Activated naive CD4-positive, alpha-beta T cell treated with anti-CD3 and anti-CD28 coated beads, Interleukin-2, amount 50 U/mL, for 72 hours (primary cell): Measurements from ENCODE around the gene NCCRP1. TPM values are rescaled to one million over a fixed set of nuclear protein-coding genes. Genes with fewer than 3 reads are reported as not detected.
A peak's percentile ranks its signal among the peaks of the same experiment; 100 is the strongest.

Experiments used
- ATAC-seq, 2 donors: fragments of 150-1000 bp; cut with Tn5 transposase; 2 replicates each; pipeline ENCODE4 v1.10.0; 2021; ENCODE audit warnings: mild to moderate bottlenecking in 2 of 2, moderate library complexity in 2 of 2
- DNase-seq, 2 donors: peaks; one replicate each; pipeline ENCODE4 v3.0.0; 2021 to 2022; ENCODE audit warnings: low spot score in 2 of 2
- H3K27ac Mint-ChIP-seq, 2 donors: one replicate each; pipeline ENCODE4 v1.8.0; 2022; ENCODE audit warnings: mild to moderate bottlenecking in 2 of 2, mixed read lengths in 2 of 2
- H3K36me3 Mint-ChIP-seq, 2 donors: one replicate each; pipeline ENCODE4 v1.8.0; 2022; ENCODE audit warnings: mixed read lengths in 2 of 2
- H3K9me3 Mint-ChIP-seq, 2 donors: one replicate each; pipeline ENCODE4 v1.8.0; 2022; ENCODE audit warnings: mixed read lengths in 2 of 2
- total RNA-seq, 2 donors: library from RNA; stranded (reverse); gene quantifications; one replicate each; pipeline ENCODE4 v1.2.3, GENCODE V29; 2022

The NCCRP1 gene
- total RNA-seq, 2 donors from 2014 or later: not detected

DNA sequence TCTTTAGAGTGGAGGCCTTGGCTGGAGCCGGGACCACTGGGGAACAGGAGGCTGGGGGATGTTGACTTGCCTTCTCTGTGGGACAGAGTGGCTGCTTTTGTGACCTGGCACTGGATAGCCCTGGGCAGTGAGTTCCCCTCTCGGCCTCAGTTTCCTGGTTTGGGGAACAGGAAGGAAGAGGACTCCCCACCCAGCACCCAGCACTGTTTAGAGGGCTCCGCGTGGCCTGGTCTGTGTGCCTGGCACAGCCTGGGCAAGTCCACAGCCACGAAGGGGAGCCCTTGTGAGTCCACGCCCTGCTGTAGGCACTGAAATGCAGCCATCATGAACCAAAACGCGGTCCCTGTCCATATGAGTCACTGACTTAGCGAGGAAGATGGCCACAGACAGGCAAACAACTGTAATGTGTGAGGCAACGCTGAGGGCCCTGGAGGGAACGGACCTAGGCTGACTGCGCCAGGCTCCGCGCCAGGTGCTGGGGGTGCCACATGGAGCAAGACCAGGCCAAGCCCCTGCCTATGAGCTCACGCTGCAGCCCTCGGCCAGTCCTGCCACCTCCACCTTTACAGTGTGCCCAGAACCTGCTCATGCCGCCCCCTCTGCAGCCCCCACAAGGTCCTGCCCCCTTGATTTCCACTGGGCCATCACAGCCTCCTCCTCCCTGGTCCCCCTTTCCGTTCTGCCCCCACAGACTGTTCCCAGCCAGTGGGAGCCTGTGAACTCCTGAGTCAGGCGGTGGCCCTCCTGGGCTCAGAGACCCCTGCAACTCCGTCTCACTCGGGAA, 35.7 kb upstream of the NCCRP1 start:
- Mint-ChIP-seq H3K9me3 (no peaks in the 10 kb centered on the region), H3K27ac (peak overlapping the region in 1 of 2 donors; percentile 32), H3K36me3 (no peaks in the 10 kb centered on the region)
- ATAC-seq (no peak), DNase-seq (no peak)

DNA sequence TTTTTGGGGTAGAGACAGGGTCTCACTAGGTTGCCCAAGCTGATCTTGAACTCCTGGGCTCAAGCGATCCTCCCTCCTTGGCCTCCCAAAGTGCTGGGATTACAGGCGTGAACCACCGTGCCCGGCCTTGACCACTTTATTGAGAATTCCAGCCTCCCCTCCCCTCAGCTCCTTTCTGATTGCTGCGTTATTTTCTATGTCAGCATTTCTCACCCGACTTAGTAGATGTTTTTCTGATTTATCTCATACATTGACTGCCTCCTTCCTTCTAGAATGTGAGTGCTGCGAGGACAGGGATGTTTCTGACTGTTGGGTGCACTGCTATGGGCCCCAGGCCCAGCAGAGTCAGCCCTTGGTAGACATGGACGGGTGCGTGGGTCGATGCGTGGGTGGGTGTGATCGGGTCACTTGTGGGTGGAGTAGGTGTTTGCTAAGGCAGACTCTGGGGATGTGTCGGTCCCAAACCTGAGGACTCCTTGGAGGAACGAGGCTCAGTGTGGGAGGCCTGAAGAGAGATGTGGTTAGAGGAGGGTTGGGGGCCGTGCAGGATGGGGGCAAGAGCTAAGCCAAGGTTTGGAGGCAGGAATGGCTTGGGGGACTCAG, 34.2 kb upstream of the NCCRP1 start:
- H3K36me3 Mint-ChIP-seq: no peaks in the 10 kb centered on the region
- DNase-seq: no peak
- peak overlapping the region; percentile 6 to 22 for H3K27ac Mint-ChIP-seq
- ATAC-seq: no peak
- H3K9me3 Mint-ChIP-seq: no peaks in the 10 kb centered on the region

DNA sequence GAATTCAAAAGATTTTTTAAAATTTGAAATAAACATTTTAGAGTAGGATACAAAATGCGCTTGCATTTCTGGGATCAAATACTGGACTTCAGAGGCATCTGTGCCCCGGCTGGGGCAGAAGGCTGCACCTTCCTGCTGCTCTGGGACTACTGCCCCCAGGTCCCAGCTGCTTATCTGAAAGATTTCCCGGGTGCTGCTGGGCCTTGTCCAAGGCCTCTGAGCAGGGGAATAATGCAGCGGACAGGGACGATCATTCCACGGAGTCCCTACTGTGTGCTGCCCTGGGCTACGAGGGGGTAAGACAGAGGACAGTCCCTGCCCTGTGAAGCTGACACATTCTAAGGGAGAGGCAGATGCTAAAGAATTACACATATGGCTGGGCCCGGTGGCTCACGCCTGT, 33.1 kb upstream of the NCCRP1 start:
- H3K27ac Mint-ChIP-seq: no peak overlapping the region
- ATAC-seq (no peak), DNase-seq (no peak)
- no peaks in the 10 kb centered on the region for H3K9me3 Mint-ChIP-seq
- H3K36me3 Mint-ChIP-seq: no peaks in the 10 kb centered on the region

DNA sequence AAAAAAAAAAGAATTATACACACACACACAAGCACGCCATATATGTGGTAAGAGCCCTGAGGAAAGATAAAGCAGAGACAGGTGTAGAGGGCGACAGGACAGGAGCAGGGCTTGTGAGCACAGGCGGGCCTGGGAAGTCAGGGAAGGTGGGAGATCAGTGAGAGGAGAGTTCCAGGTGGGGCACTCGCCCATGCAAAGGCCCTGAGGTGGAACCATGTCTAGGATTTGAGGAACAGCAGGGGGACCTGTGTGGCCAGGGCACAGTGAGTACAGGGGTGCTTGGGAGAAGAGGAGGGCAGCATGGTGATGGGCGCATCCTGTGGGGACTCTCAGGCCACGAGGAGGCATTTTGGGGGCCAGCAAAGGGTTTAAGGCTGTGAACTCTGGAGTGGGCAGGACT, 32.5 kb upstream of the NCCRP1 start:
- Mint-ChIP-seq H3K9me3 (no peaks in the 10 kb centered on the region), H3K27ac (peak overlapping the region in 1 of 2 donors; percentile 5), H3K36me3 (no peaks in the 10 kb centered on the region)
- DNase-seq (no peak), ATAC-seq (no peak)

DNA sequence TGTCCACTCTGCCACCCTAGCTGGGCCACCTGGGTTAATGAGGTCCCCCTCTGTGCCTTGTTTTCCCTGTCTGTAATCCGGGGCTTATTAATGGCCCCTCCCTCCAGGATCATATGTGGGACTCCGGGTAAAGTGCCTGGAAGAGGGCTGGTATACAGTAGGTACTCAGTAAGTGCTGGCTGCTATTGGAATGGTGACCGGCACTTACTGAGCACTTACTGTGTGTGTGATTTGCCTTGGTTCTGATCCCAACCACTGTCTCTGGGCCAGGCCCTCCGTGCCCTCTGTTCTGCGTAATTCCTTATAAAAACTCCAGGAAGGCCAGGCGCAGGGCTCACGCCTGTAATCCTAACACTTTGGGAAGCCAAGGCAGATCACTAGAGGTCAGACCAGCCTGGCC, 30.9 kb upstream of the NCCRP1 start:
- DNase-seq (no peak), ATAC-seq (no peak)
- H3K9me3 Mint-ChIP-seq: no peaks in the 10 kb centered on the region
- no peak overlapping the region for H3K27ac Mint-ChIP-seq
- no peaks in the 10 kb centered on the region for H3K36me3 Mint-ChIP-seq

DNA sequence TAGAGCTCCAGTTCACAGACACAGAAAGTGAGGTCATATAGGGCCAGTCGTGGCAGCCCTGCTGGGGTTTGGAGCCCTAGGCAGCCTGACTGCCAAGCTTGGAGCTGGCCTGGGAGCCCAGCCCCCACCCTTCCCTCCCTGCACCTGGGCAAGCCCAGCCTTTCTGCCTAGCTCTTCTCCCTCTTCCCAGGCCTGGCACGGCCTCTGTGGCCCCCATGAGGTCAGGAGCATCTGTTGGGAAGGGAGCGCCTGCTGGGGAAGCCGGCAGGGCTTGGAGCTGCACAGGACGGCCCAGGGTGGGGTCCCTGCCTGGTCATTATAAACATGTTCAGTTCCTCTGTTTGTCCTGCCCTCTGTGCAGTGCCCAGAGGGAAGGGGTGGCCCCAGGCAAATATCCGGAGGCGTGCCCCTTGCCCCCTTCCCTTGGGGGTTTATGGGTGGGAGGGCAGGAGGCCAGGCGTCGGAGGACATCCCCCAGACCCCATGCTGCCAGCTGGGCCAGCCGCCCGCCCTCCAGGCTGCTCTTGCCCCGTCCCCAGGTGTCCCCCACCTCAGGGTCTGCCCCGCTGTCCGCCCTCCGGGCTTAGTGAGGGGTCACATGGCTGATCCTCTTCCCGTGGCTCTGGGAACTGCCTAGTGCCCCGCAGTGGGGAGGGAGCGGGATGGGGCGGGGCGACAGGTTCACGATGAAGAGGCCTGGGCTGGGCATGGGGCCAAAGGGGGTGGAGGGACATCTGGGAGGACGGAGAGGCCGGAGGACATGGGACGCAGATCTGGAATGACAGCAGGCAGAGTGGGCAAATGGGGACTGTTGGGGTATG, 30.0 kb upstream of the NCCRP1 start:
- H3K36me3 Mint-ChIP-seq: no peaks in the 10 kb centered on the region
- no peak overlapping the region for H3K27ac Mint-ChIP-seq
- no peaks in the 10 kb centered on the region for H3K9me3 Mint-ChIP-seq
- DNase-seq (no peak), ATAC-seq (no peak)

DNA sequence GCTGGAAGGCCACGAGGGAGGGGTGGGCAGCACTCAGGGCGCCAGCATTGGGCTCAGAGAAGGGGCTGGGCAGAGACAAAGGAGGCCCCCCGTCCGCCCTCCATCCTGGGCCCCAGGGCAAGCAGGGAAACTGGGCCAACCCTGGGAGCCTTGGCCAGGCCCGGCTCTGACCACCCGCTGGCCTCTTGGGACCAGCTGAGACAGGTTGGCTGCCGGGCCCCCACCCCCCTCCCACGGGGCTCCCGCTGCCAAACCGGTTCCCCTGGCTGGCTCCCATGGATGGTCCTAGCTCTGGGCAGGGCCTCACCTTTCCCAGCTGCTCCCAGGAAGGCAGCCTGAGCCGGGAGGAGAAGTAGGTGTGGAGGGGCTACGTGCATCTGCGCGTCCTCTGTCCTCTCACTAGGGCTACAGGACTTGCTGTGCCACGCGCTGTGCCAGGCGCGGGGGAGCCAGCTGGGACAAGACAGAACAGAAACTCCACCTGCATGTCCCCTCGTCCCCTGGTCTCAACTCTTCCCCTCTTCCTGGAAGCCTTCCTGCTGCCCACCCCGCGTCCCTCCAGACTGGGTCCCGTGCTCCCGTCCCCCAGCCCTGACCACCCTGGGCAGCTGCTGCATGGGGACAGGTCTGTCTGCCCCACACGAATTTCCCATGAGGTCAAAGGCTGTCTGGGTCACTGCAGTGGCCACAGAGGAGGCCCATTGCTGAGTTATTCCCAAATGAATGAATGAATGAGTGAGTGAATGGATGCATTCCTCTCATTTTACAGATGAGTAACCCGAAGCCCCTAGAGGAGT, 29.1 kb upstream of the NCCRP1 start:
- DNase-seq: no peak
- Mint-ChIP-seq H3K9me3 (no peaks in the 10 kb centered on the region), H3K27ac (no peak overlapping the region), H3K36me3 (no peaks in the 10 kb centered on the region)
- no peak for ATAC-seq

DNA sequence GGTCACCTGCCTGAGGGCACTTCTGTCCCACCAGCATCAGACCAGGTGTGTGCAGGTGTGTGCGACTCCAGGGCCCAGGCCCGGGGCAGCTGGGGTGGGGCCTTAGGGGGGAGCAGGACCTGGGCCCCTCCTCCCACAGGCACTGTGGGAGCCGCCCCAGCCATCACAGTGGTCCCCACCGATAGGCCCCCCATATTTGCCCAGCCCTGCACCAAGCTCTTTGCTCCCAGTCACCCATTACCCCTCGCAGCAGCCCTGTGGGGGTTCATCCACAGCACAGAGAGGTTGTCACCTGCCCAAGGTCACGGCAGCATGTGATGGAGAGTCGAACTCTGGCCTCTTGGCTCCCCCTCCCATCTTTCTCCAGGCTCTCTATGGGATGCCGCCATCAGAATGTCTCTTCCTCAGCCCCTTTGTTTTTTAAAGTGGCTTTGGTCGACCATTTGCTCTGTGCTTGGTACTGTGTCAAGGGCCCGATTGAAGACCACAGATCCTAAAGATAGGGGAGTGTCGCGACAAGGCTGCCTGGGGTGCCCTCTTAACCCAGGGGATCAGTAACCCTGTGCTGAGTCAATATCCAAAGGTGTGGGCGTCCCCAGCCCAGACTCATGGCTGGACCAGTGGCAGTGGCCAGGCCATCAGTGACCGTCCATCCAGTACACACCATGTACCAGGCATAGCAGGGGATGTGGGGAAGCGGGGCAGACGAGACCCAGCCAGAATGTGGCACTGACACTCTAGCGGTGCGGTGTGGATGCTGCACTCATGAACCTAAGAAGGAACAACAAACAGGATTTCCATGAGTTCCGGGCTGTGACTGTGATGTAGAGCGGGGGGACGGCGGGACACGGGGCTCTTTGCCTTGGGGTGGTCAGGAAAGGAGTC, 28.3 kb upstream of the NCCRP1 start:
- no peaks in the 10 kb centered on the region for H3K36me3 Mint-ChIP-seq
- DNase-seq: no peak
- peak overlapping the region in 1 of 2 donors; percentile 33 for H3K27ac Mint-ChIP-seq
- no peaks in the 10 kb centered on the region for H3K9me3 Mint-ChIP-seq
- ATAC-seq: no peak

DNA sequence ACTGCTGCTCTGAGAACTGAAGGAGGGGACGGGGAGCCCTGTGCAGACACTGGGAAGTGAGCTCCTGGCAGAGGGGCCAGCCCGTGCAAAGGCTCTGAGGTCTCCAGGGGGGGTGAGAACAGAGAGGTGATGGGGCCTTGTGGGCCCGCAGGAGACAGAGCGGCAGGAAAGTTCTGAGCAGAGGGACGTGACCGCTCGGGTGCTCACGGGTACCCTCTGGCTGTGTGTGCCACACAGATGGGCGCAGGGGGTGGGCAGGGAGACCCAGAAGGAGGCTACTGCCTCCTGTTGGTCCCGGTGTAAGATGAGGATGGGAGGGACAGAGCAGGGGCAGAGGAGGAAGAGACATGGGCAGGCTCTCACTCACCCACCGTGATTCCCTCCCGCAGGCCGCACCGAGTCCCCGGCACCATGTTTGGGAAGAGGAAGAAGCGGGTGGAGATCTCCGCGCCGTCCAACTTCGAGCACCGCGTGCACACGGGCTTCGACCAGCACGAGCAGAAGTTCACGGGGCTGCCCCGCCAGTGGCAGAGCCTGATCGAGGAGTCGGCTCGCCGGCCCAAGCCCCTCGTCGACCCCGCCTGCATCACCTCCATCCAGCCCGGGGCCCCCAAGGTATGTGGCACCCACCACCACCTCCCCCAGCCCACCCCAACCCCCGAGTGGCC, 27.5 kb upstream of the NCCRP1 start:
- H3K27ac Mint-ChIP-seq: peak overlapping the region in 1 of 2 donors; percentile 33
- H3K36me3 Mint-ChIP-seq: no peaks in the 10 kb centered on the region
- ATAC-seq (peak in 1 of 2 donors; percentile 14), DNase-seq (no peak)
- H3K9me3 Mint-ChIP-seq: no peaks in the 10 kb centered on the region

DNA sequence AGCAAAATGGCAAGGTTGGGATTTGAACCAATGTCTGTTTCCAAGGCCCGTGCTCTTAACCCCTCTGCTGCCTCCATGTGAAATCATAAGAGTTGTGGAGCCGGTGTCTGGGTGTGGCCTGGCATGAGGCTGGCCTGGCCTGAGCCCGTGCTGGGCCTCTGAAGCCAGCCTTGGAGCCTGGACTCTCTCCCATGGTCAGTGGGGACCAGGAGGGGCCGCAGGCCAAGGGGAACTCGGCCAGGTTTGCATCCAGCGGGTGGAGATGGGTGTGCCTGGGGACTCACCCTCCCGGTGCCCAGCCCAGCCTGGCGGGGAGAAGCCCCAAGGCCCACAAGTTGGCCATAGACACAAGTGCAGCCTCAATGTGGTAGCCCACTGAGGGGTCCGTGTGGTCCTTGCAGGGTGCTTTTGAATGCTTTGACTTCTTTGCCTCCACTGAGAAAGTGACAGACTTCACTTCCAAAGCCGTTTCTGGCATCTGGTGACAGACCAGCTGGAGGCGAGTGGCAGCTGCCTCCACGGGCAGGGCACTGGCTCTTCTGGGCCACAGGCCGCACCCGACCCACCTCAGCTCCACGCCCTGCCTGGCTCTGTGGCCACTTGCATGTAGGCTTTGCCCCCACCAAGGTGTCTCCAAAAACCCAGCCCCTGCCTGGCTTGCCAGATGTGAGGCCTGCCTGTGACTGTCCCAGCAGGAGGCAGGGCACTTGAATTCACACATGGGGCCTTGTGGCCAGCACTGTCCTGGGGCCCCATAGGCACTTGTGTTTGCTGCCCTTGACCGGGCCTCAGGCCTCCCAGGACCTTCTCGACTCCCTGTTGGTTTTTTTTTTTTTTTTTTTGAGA, 26.2 kb upstream of the NCCRP1 start:
- Mint-ChIP-seq H3K36me3 (no peaks in the 10 kb centered on the region), H3K27ac (no peak overlapping the region)

DNA sequence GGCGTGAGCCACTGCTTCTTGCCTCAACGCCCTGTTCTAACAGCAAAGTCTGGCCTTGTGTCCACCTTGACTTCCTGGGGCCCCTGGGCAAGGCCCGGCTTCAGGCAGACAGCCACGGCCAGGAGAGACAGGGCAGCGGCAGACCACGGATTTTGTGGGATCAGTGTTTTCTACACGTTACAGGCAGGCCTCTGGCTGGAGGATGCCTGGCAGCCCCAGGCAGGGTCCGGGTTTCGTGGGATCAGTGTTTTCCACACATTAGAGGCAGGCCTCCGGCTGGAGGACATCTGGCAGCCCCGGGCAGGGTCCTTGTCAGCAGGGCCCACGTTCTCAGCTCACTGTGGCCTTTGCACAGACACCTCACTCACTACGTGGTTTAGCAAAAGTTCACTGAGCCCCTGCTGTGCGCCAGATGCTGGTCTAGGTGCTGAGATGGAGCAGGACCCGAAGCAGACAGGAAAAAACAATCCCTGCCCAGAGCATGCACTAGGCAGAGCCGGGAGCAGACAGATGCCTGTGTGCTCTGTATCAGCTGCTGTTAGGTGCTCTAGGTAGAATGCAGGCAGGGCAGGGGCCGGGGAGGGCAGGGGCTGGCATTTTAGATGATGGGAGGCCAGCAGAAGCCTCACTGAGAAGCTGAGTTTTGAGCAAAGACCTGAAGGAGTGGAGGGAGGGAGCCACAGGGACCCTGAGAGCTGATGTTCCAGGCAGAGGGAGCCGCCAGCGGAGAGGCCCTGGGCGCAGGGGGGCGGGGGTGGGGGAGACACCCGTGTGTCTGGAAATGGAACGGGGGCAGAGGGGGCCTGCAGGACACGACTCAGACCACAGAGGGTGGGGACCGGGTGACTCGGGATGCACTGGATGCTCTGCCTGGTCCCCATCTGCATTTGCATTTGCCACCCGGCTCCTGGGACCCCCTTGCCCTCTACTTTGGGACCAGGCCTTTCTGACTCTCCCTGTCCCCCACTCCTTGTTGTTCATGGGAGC, 25.0 kb upstream of the NCCRP1 start:
- DNase-seq: no peak
- H3K27ac Mint-ChIP-seq: peak overlapping the region in 1 of 2 donors; percentile 50
- H3K9me3 Mint-ChIP-seq: no peaks in the 10 kb centered on the region
- no peak for ATAC-seq
- H3K36me3 Mint-ChIP-seq: no peaks in the 10 kb centered on the region

More for the DNA sequence above, 26.2 kb upstream of the NCCRP1 start:
- H3K9me3 Mint-ChIP-seq: no peaks in the 10 kb centered on the region
- DNase-seq: no peak
- ATAC-seq: no peak

DNA sequence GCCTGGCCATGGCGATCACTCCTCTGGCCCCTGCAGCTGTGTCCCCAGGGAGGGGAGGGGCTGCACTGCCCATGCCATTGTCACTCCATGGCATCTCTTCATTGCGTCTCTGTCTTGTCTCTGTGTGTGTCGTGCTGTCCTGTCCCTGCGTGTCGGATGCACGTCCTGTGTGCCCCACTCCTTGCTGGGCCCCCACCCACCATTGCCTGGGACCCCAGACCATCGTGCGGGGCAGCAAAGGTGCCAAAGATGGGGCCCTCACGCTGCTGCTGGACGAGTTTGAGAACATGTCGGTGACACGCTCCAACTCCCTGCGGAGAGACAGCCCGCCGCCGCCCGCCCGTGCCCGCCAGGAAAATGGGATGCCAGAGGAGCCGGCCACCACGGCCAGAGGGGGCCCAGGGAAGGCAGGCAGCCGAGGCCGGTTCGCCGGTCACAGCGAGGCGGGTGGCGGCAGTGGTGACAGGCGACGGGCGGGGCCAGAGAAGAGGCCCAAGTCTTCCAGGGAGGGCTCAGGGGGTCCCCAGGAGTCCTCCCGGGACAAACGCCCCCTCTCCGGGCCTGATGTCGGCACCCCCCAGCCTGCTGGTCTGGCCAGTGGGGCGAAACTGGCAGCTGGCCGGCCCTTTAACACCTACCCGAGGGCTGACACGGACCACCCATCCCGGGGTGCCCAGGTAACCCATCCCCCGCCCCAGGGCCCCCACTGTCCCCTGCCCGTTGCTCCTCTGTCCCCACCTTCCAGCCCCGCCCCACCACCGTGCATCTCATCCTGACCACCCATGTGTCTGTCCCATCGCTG, 23.9 kb upstream of the NCCRP1 start:
- Mint-ChIP-seq H3K9me3 (no peaks in the 10 kb centered on the region), H3K36me3 (no peaks in the 10 kb centered on the region), H3K27ac (no peak overlapping the region)
- DNase-seq: no peak
- ATAC-seq: no peak

DNA sequence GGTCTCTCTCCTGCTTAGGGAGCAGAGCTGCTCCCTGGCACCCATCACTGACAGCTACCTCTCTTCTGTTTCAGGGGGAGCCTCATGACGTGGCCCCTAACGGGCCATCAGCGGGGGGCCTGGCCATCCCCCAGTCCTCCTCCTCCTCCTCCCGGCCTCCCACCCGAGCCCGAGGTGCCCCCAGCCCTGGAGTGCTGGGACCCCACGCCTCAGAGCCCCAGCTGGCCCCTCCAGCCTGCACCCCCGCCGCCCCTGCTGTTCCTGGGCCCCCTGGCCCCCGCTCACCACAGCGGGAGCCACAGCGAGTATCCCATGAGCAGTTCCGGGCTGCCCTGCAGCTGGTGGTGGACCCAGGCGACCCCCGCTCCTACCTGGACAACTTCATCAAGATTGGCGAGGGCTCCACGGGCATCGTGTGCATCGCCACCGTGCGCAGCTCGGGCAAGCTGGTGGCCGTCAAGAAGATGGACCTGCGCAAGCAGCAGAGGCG, 23.2 kb upstream of the NCCRP1 start:
- H3K9me3 Mint-ChIP-seq: no peaks in the 10 kb centered on the region
- H3K27ac Mint-ChIP-seq: no peak overlapping the region
- no peaks in the 10 kb centered on the region for H3K36me3 Mint-ChIP-seq
- DNase-seq (no peak), ATAC-seq (no peak)
